Diencephalon (tissue), 1 donor: ENCODE results near the gene DEFB127. TPM values are rescaled to one million over a fixed set of nuclear protein-coding genes. Genes with fewer than 3 reads are reported as not detected.

Source experiments
- total RNA-seq: library from RNA; depleted of rRNA; stranded (reverse); fragments of >200 nt; gene quantifications from one replicate; pipeline ENCODE4 v1.2.3, GENCODE V29; 2014

DEFB127 gene, protein sequence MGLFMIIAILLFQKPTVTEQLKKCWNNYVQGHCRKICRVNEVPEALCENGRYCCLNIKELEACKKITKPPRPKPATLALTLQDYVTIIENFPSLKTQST
- not detected for total RNA-seq

DNA sequence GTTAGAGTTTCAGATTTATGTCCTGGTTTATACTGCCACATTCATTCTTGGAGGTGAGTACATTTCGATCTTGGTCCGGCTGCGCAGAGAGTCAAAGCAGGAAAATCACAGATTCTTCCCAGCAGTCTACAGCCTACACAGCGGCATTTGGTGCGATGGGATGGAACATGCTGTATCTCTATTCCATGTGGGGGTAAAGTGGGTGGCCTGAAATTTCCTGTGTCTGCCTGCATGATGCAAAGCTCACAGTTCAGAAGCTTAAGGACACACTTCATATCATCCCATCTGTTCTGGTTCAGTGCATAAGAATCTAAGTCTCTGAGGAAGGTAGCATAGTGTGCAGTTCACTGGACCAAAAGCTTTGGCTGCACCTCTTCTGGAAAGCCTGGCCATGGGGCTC lies at the start of gene DEFB127:
DEFB127 (plus strand) TSS at position 301 of the 400 bp plus-strand sequence; CDS start at position 392, 91 bp downstream.

DNA sequence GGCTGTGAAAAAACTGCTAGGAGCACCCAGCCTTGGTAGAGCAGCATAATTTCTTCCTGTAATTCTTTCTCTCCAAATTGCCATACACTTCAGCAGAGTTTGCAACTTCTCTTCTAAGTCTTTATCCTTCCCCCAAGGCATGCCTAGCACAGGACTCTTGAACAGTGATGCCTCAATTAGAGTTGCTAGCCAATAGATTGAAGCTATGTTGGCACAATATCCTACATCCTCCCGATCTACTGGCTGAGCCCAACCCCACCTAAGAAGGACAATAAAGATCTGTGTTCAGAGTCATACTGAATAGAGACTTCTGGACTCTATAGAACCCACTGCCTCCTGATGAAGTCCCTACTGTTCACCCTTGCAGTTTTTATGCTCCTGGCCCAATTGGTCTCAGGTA lies 15.0 kb upstream of the DEFB127 start, which contains the start of gene DEFB126:
DEFB126 (plus strand) TSS at position 301 of the 400 bp plus-strand sequence; CDS start at position 340, 39 bp downstream.

DNA sequence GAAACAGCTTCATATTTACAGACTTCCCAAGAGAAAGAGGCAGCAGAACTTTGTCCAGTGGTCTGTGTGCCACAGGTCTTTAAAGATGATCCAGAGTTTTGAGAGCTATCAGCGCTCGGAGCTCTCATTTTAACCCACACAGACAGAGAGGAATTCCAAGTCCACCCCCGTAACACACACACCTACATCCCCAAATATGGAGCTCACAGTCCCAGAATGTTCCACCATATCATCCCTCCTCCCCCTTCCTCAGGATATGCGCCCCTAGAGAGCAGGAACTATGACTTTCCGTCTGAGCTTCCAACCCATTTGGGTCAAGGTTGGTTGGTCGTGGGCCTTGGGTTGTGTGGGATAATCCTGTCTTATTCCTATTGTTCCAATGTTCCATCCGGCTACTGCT lies 32.4 kb downstream of the DEFB127 start, which contains the start of gene DEFB128:
DEFB128 (minus strand) TSS at position 101 of the 400 bp plus-strand sequence; CDS start at position 13, 88 bp downstream.

Other genes with a start within 250 kb of the DEFB127 start
- gene DEFB125, start 69.8 kb upstream of the DEFB127 start, total RNA-seq = not detected
- not detected for gene DEFB126, start 14.9 kb upstream of the DEFB127 start, total RNA-seq
- not detected for gene DEFB128, start 32.3 kb downstream of the DEFB127 start, total RNA-seq
- gene DEFB129, start 69.8 kb downstream of the DEFB127 start, total RNA-seq = not detected
- not detected for gene DEFB132, start 100.3 kb downstream of the DEFB127 start, total RNA-seq
- 7.2 TPM for gene C20orf96, start 133.3 kb downstream of the DEFB127 start, total RNA-seq
- 22.4 TPM for gene ZCCHC3, start 140.1 kb downstream of the DEFB127 start, total RNA-seq
- gene SOX12, start 168.1 kb downstream of the DEFB127 start, total RNA-seq = 10.4 TPM
- gene NRSN2, start 189.7 kb downstream of the DEFB127 start, total RNA-seq = 52.4 TPM
- 11.5 TPM for gene TRIB3, start 223.3 kb downstream of the DEFB127 start, total RNA-seq